Measurements from ENCODE around the gene CYP2S1.
"Not testable (repeated sequence)": the region's sequence is repeated elsewhere in the genome, so short reads cannot be mapped to it uniquely, and the experiment has no call there.

CYP2S1 gene

DNA sequence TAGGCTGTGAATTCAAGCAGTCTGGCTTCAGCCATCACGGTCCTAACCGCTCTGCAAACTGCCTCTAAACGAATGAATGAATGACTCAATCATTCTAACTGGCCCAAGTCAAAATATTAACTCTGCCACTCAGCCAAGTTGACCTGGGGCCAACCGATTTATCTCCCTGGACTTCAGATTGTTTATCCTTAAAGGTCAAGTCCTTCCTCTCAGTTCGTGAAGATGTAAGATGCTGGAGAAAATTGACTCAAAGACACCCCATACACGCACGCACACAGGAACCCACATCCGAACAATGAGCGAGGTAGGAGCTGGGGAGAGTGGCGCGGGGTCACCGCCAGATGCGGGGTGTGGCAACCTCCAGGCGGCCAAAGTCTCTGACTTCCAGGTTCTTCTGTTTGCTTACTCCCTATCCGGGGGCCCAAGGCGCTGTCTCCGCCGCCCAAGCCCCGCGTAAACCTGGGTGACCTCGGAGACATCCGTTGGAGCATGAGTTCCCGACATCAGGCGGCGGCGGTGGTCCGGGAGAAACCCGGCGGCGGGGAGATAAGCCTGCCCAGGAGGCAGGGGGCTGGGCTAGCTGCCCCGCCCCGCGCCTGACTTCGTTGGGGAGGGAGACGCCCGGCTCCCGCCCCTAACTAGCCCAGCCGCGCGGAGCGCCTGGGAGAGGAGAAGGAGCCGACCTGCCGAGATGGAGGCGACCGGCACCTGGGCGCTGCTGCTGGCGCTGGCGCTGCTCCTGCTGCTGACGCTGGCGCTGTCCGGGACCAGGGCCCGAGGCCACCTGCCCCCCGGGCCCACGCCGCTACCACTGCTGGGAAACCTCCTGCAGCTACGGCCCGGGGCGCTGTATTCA lies at the start of gene CYP2S1:
Gene CYP2S1 (plus strand): TSS at position 646 of the 856 bp plus-strand sequence. CDS start 46 bp downstream, at position 692.
- no peak for DNase-seq

DNA sequence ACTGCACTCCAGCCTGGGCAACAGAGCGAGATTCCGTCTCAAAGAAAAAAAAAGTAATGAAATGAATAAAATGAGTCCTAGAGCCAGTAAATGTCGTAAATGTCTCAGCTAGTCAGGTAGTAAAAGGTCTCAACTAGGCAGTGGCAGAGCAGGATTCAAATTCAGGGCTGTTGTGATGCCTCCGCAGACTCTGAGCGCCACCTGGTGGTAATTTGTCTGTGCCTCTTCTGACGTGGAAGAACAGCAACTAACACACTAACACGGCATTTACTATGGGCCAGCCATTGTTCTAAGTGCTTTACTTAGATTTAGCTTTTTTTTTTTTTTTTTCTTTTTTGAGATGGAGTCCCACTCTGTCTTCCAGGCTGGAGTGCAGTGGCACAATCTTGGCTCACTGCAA lies 48.6 kb upstream of the CYP2S1 start:
- DNase-seq, result peak; percentile 56

- DNase-seq, result no peak
These were observed 43.2 kb upstream of the CYP2S1 start for GRCh38 chr19:41149831-41150230.

DNA sequence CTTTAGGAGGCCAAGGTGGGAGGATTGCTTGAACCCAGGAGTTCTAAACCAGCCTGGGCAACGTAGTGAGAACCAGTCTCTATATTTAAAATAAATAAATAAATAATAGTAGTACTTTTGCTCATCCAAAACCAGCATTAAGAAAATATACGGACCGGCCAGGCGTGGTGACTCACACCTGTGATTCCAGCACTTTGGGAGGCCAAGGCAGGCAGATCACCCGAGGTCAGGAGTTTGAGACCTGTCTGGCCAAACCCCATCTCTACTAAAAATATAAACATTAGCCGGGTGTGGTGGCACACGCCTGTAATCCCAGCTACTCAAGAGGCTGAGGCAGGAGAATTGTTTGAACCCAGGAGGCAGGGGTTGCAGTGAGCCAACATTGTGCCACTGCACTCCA lies 42.0 kb upstream of the CYP2S1 start:
- not testable (repeated sequence) for DNase-seq

GRCh38 chr19:41154060-41154459 lies 39.0 kb upstream of the CYP2S1 start:
- DNase-seq, result no peak

- DNase-seq, result no peak
These were observed 36.8 kb upstream of the CYP2S1 start for GRCh38 chr19:41156207-41156606.

DNA sequence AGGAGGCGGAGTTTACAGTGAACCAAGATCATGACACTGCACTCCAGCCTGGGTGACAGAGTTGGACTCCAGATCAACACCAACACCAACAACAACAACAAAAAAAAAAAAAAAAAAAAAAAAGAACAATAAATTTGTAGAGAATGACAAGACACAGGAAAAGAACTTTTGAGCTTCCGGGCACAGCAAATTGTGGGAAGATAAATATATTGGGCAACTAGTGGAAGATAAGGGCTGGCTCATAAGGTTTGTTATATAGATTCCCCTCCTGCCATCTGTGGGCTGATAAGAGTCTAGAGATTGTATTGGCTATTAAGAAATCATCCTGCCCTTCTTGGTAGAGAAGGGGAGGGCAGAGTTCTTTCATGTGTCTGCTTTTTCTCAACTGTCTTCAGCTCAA lies 33.1 kb upstream of the CYP2S1 start:
- no peak for DNase-seq

- no peak for DNase-seq
These were observed 31.1 kb upstream of the CYP2S1 start for GRCh38 chr19:41161903-41162302.

DNA sequence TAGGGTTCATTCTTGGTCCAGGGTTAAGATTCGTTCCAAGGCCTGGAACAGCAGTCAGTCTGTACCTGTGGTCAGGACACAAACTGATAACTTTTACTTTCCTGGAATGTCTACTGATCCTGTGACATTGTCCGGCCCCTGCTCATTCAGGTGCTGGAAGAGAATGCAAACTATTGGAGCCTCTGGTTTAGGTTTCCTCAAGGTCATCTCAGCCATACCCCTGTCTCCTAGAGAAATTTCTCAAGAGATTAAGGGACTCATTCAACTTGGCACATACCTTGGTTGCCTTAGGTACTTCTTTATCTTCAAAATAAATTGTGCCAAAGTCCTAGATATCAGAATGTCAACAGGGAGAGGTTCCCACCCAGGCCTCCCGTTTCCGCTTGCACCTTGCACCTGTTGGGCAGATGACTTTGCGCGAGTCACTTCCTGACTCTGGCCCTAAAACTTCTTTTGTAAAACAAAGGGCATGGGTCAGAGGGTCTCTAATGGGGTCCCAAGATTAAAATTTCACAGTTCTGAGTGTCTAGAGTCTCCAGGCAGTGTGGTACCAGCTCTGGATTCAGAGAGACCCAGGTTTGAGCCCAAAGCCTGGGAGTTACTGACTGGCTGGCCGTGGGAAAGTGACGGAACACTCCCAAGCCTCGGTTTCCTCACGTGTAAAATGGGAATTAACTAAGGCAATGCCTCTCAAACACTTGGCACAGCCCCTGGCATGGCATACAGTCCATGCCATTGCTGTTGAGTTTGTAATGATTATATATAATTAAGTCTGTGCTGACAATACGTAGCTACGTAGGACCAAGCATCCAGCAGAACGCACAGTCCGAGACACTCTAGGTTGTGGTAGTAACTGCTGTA lies 25.8 kb upstream of the CYP2S1 start:
- DNase-seq, result no peak

- DNase-seq, result no peak
These were observed 20.5 kb upstream of the CYP2S1 start for GRCh38 chr19:41172297-41173164.

GRCh38 chr19:41174297-41174928 lies 18.6 kb upstream of the CYP2S1 start:
- DNase-seq, result no peak

GRCh38 chr19:41175801-41176777 lies 16.9 kb upstream of the CYP2S1 start:
- DNase-seq, result no peak

DNA sequence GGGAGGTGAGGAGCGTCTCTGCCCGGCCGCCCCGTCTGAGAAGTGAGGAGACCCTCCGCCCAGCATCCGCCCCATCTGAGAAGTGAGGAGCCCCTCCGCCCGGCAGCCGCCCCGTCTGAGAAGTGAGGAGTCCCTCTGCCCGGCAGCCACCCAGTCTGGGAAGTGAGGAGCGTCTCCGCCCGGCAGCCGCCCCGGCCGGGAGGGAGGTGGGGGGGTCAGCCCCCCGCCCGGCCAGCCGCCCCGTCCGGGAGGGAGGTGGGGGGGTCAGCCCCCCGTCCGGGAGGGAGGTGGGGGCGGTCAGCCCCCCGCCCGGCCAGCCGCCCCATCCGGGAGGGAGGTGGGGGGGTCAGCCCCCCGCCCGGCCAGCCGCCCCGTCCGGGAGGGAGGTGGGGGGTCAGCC lies 12.8 kb upstream of the CYP2S1 start:
- DNase-seq, result not testable (repeated sequence)

DNA sequence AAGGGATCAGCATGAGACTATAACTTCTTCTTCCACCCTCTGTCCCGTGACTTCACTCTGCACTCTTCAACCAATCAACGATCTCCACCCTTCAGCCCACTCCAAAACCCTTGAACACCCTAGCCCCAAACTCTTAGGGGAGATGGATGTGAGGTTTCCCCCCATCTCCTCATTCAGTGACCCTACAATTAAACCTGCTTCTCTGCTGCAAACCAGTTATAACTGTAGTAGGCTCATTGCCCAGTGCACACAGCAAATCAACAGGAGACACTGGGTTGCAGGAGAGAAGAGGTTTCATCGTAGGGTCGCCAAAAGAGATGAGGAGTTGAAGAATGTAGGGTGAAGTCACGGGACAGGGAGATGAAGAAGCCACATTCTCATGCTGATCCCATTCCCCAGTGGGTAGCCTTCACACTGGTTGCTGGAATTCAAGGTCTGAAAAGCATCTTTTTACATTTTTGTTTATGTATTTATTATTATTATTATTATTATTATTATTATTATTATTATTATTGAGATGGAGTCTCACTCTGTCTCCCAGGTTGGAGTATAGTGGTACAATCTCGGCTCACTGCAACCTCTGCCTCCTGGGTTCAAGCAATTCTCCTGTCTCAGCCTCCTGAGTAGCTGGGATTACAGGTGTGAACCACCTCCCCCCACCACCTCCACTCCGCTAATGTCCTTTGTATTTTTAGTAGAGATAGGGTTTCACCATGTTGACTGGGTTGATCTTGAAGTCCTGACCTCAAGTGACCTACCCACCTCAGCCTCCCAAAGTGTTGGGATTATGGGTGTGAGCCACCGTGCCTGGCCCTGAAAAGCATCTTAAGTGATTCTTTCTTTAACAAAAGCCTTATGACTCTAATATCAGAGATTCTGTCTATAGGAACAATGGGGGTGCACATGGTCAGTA lies 5.8 kb upstream of the CYP2S1 start:
- no peak for DNase-seq

- DNase-seq, result no peak
These were observed 5.1 kb upstream of the CYP2S1 start for GRCh38 chr19:41187884-41188279.

GRCh38 chr19:41189425-41190065 lies 3.5 kb upstream of the CYP2S1 start:
- DNase-seq, result no peak

GRCh38 chr19:41193430-41194156 lies 574 bp downstream of the CYP2S1 start:
- DNase-seq, result no peak

GRCh38 chr19:41194157-41194552 lies 1.1 kb downstream of the CYP2S1 start:
- no peak for DNase-seq
